Neural crest cell (in vitro differentiated cells): ENCODE results near the gene SEL1L2. TPM values are rescaled to one million over a fixed set of nuclear protein-coding genes. Genes with fewer than 3 reads are reported as not detected.

Experiments
- DNase-seq: peaks from one replicate; pipeline ENCODE4 v3.0.0; 2021; ENCODE audit warnings: low read depth, mixed read lengths, low spot score
- H3K27ac Mint-ChIP-seq: one replicate; pipeline ENCODE4 v1.8.0; 2021; ENCODE audit warnings: mild to moderate bottlenecking, mixed read lengths; ENCODE audit not compliant: unreplicated experiment
- H3K27me3 Mint-ChIP-seq: 2 replicates; pipeline ENCODE4 v1.8.0; 2021; ENCODE audit warnings: low read depth, mild to moderate bottlenecking, mixed read lengths
- H3K36me3 Mint-ChIP-seq: 2 replicates; pipeline ENCODE4 v1.8.0; 2021; ENCODE audit warnings: low read depth, mild to moderate bottlenecking, mixed read lengths
- H3K4me1 Mint-ChIP-seq: 2 replicates; pipeline ENCODE4 v1.8.0; 2021; ENCODE audit warnings: mixed read lengths
- H3K4me3 Mint-ChIP-seq: one replicate; pipeline ENCODE4 v1.8.0; 2021; ENCODE audit warnings: mild to moderate bottlenecking, mixed read lengths
- H3K9me3 Mint-ChIP-seq: 2 replicates; pipeline ENCODE4 v1.8.0; 2021; ENCODE audit warnings: mixed read lengths
- total RNA-seq: library from RNA; stranded (reverse); gene quantifications from 2 replicates; pipeline ENCODE4 v1.2.1, GENCODE V29; 2021
- TF ChIP-seq, protein P1 (sequence below): fragments of 200-600 bp; sonication (generic); conservative IDR thresholded peaks from 2 replicates; pipeline ENCODE4 v1.5.0; 2021; ENCODE audit warnings: antibody characterized with exemption, mild to moderate bottlenecking

The SEL1L2 gene
- total RNA-seq, 1 donor from 2014 or later, result not detected

DNA sequence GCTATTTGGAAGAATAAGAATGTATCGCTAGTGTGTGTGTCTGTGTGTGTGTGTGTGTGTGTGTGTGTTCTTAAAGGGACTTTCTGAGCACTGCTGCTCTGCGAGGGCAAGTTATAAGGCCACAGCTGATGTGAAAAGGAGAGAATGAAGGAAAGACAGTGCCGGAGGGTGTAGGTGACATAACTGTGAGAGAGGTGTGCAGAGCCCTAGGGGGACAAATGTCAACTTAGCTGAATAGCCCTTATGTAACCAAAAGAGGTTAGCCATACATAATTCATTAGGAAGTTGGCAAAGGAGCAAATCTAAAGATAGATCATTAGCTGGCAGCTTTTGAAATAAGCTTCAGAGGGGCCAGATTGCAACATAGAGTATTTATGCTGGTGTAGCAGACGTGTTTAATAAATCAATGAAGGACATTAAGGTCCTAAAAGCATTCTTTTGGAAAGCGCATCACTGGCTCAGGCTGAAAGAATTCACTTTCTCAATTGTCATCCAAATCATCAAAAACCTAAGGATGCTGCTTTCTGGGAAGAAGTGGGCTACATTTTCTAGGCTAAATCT, 124.5 kb downstream of the SEL1L2 start:
- Mint-ChIP-seq H3K27ac (no peak overlapping the region), H3K27me3 (no peaks in the 10 kb centered on the region), H3K4me3 (no peak overlapping the region), H3K4me1 (peaks cover 9% of the 10 kb centered on the region), H3K36me3 (no peaks in the 10 kb centered on the region), H3K9me3 (peaks cover under 1% of the 10 kb centered on the region)
- TF ChIP-seq, protein P1, sequence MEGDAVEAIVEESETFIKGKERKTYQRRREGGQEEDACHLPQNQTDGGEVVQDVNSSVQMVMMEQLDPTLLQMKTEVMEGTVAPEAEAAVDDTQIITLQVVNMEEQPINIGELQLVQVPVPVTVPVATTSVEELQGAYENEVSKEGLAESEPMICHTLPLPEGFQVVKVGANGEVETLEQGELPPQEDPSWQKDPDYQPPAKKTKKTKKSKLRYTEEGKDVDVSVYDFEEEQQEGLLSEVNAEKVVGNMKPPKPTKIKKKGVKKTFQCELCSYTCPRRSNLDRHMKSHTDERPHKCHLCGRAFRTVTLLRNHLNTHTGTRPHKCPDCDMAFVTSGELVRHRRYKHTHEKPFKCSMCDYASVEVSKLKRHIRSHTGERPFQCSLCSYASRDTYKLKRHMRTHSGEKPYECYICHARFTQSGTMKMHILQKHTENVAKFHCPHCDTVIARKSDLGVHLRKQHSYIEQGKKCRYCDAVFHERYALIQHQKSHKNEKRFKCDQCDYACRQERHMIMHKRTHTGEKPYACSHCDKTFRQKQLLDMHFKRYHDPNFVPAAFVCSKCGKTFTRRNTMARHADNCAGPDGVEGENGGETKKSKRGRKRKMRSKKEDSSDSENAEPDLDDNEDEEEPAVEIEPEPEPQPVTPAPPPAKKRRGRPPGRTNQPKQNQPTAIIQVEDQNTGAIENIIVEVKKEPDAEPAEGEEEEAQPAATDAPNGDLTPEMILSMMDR, result no peak
- no peak for DNase-seq

DNA sequence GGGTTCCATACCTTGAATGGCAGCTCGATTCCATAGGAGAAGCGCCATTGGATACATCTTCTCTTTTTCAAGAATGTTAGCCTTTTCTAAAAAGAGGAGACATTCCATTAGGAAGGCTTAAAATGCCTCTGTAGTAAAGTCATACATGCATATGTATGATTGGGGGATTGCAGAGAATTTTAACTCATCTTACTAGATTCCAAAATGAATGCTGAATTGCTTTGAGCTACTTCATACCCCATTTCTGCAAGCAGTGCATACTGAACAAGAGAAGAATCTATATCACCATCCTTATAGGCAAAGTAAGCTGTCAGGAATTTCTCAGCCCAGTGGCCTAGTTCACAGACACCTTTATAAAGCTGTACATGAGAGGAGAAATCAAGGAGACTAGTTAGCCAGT, 125.3 kb downstream of the SEL1L2 start:
- peaks cover 9% of the 10 kb centered on the region for H3K4me1 Mint-ChIP-seq
- DNase-seq, result no peak
- H3K9me3 Mint-ChIP-seq, result peaks cover 4% of the 10 kb centered on the region

DNA sequence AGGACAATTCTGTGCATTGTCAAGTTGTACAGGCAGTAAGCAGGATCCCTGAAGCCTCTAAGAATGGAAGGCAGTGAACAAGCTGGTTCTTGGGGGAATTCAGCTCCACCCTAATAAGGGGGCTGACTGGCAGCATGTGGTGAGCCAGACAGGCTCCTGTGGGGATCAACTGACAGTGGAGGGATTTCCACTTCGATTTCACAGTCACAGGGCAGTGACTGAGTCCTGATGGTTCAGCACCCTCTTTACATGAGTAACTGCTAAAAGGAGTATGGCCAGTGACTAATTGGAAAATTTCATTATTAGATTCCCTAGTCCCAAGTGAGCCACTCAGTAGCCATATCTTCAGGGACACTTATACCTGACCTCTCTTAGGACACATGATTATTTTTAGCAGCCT, 127.2 kb downstream of the SEL1L2 start:
- no peaks in the 10 kb centered on the region for H3K36me3 Mint-ChIP-seq

More for the DNA sequence above, 125.3 kb downstream of the SEL1L2 start:
- TF ChIP-seq, protein P1, result no peak
- Mint-ChIP-seq H3K36me3 (no peaks in the 10 kb centered on the region), H3K4me3 (no peak overlapping the region), H3K27me3 (no peaks in the 10 kb centered on the region), H3K27ac (no peak overlapping the region)

DNA sequence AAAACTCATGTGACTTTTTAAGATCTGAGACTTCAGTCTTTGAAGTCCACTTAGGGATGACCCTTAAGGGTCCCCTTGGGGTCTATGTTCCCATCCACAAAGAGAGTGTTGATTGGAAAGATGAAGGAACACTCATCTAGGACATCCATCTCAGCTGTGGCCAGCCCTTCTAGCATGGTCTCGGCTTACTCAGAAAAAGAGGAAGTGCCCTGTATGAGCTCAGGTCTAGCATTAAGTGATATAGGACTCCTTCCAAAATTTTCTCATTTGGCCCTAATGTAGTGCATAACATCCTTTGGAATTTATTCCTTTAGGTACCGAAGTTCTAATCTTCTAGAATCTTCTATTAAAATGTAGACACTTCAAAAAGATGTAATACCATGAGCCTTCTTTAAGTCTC, 128.2 kb downstream of the SEL1L2 start:
- Mint-ChIP-seq H3K36me3 (no peaks in the 10 kb centered on the region), H3K4me1 (peaks cover 9% of the 10 kb centered on the region), H3K9me3 (peaks cover 4% of the 10 kb centered on the region), H3K27me3 (no peaks in the 10 kb centered on the region), H3K27ac (no peak overlapping the region), H3K4me3 (no peak overlapping the region)
- TF ChIP-seq, protein P1, result no peak
- DNase-seq, result no peak

More for the DNA sequence above, 127.2 kb downstream of the SEL1L2 start:
- TF ChIP-seq, protein P1, result no peak
- no peak for DNase-seq
- Mint-ChIP-seq H3K4me3 (no peak overlapping the region), H3K27me3 (no peaks in the 10 kb centered on the region), H3K4me1 (peaks cover 9% of the 10 kb centered on the region), H3K9me3 (peaks cover 4% of the 10 kb centered on the region), H3K27ac (no peak overlapping the region)

DNA sequence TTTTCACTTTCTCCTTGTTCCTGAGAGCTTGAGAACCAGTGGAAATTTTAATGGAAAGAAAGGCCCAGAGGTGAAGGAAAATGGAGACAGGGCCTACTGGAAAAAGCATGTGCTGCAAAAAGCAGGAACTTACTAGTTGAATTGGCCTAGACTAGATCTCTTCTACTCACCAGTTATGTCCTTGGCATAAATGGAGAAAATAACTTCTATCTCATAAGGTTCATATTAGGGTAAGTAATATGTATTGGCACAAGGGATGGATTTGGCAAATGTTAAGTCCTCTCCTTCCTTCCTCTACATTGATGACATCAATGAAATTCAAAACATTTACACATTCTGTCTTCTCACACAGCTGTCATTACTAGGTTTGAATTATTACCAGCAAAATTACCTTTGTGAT, 131.5 kb downstream of the SEL1L2 start:
- Mint-ChIP-seq H3K36me3 (no peaks in the 10 kb centered on the region), H3K27me3 (no peaks in the 10 kb centered on the region), H3K27ac (no peak overlapping the region), H3K4me3 (no peak overlapping the region), H3K9me3 (peaks cover 4% of the 10 kb centered on the region), H3K4me1 (no peaks in the 10 kb centered on the region)
- DNase-seq, result no peak
- TF ChIP-seq, protein P1, result no peak

DNA sequence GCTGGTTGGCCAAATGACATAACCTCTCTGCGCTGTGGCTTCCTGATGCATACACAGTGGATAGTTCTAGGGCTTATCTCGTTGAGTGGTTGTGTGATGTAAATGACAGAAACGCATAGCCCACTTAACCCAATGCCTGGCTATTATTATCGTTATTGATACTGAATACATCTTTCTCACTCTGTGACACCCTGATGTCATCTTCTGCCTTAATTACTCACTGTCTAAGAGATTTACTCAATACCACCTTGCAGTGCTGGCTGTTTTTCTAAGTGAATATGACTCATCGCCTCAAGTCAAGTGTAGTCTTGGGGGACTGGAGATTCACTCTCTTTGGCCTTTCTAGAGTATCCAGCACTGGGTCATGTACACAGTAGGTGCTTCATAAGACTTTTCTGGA, 132.0 kb downstream of the SEL1L2 start:
- Mint-ChIP-seq H3K36me3 (no peaks in the 10 kb centered on the region), H3K27ac (no peak overlapping the region), H3K9me3 (peaks cover 4% of the 10 kb centered on the region), H3K4me1 (no peaks in the 10 kb centered on the region), H3K27me3 (no peaks in the 10 kb centered on the region), H3K4me3 (no peak overlapping the region)
- TF ChIP-seq, protein P1, result no peak
- DNase-seq, result no peak
